CD4-positive, alpha-beta memory T cell (primary cell): ENCODE measurements around the gene HSD17B11. TPM values are rescaled to one million over a fixed set of nuclear protein-coding genes. Genes with fewer than 3 reads are reported as not detected.
"Not testable (repeated sequence)": the region's sequence is repeated elsewhere in the genome, so short reads cannot be mapped to it uniquely, and the experiment has no call there.

Source experiments
- CTCF ChIA-PET: fragments of 350-600 bp; sonication (Branson Sonifier 250); formaldehyde crosslinking; loops from one replicate; lab custom pipeline; 2021; ENCODE audit warnings: inconsistent platforms; ENCODE audit not compliant: partially characterized antibody; lab: Charles Lee
- POLR2A ChIA-PET: fragments of 350-600 bp; sonication (Branson Sonifier 250); formaldehyde crosslinking; loops from one replicate; lab custom pipeline; 2021; ENCODE audit not compliant: partially characterized antibody; lab: Charles Lee
- DNase-seq, 5 donors: peaks; one replicate each; pipeline versions ENCODE4 v3.0.0 to v3.0.0-alpha.2; 2020 to 2022; ENCODE audit warnings: mixed read lengths in 1 of 5
- H3K27ac ChIP-seq: one replicate; pipeline ENCODE4 v1.7.0; 2013; ENCODE audit warnings: low read depth, low read length
- H3K27me3 ChIP-seq: 2 replicates; pipeline ENCODE4 v1.7.0; 2013; ENCODE audit warnings: mild to moderate bottlenecking, low read length, moderate library complexity; ENCODE audit not compliant: insufficient read depth
- H3K36me3 ChIP-seq: 2 replicates; pipeline ENCODE4 v1.7.0; 2013; ENCODE audit warnings: mild to moderate bottlenecking, low read length, moderate library complexity; ENCODE audit not compliant: insufficient read depth
- H3K4me1 ChIP-seq: 2 replicates; pipeline ENCODE4 v1.7.0; 2013; ENCODE audit warnings: mild to moderate bottlenecking, low read length, moderate library complexity; ENCODE audit not compliant: insufficient read depth
- H3K4me3 ChIP-seq, 2 donors: one replicate each; pipeline ENCODE4 v1.7.0; 2013; ENCODE audit warnings: low read length in 2 of 2, mild to moderate bottlenecking in 1 of 2
- H3K9me3 ChIP-seq, 2 donors: one replicate each; pipeline ENCODE4 v1.7.0; 2013; ENCODE audit warnings: low read length in 2 of 2, control low read depth in 1 of 2; ENCODE audit not compliant: control insufficient read depth in 1 of 2
- H3K27ac Mint-ChIP-seq, 7 donors: one replicate each; pipeline ENCODE4 v1.8.0; 2020 to 2021; ENCODE audit warnings: mixed read lengths in 7 of 7, mild to moderate bottlenecking in 6 of 7, inconsistent platforms in 3 of 7, moderate library complexity in 3 of 7
- H3K27me3 Mint-ChIP-seq, 2 donors: one replicate each; pipeline ENCODE4 v1.8.0; 2020 to 2021; ENCODE audit warnings: mixed read lengths in 2 of 2
- H3K36me3 Mint-ChIP-seq, 2 donors: one replicate each; pipeline ENCODE4 v1.8.0; 2020 to 2021; ENCODE audit warnings: mixed read lengths in 2 of 2, inconsistent platforms in 1 of 2, mild to moderate bottlenecking in 1 of 2
- H3K4me1 Mint-ChIP-seq, 4 donors: one replicate each; pipeline ENCODE4 v1.8.0; 2020 to 2021; ENCODE audit warnings: mixed read lengths in 4 of 4, mild to moderate bottlenecking in 1 of 4
- H3K4me3 Mint-ChIP-seq, 8 donors: one replicate each; pipeline ENCODE4 v1.8.0; 2020 to 2021; ENCODE audit warnings: mixed read lengths in 8 of 8, mild to moderate bottlenecking in 7 of 8, moderate library complexity in 6 of 8, inconsistent platforms in 3 of 8
- H3K9me3 Mint-ChIP-seq, 8 donors: one replicate each; pipeline ENCODE4 v1.8.0; 2020 to 2021; ENCODE audit warnings: mixed read lengths in 8 of 8, mild to moderate bottlenecking in 5 of 8, inconsistent platforms in 3 of 8, moderate library complexity in 1 of 8
- intact Hi-C: fragments of 100-400 bp; cut with micrococcal nuclease; formaldehyde crosslinking; loops from one replicate; pipeline ENCODE4 v1.15.1; 2023
- polyA plus RNA-seq, 2 donors: library from polyadenylated mRNA; unstranded; fragments of 300-500 nt; fragmentation: Illumina TruSeq; gene quantifications; one replicate each; pipeline ENCODE4 v1.2.3, GENCODE V29; 2021
- total RNA-seq, 2 experiments: library from RNA; stranded (reverse); gene quantifications; one replicate each; pipeline ENCODE4 v1.2.3, GENCODE V29; 2021

The HSD17B11 gene
- total and polyA plus RNA-seq, 4 experiments from 2014 or later: 69.2 to 130 (median 69.8) TPM

DNA sequence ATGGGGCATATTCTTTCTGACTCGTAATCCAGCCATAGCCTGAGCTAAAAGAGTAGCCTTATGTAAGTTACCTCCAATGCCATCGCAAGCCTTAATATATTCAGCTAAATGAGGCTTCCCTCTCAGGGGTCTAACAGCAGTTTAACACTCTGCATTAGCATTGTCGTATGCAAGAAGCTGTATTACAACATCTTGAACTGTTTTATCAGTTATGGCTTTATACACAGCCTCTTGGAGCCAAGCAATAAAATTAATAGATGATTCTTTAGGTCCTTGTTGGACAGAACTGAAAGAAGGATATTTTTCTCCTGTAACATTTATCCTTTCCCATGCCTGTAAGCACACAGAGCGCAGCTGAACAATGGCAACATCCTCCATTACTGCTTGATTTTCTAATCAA lies 15.9 kb upstream of the HSD17B11 start:
- H3K4me1 Mint-ChIP-seq, H3K9me3 ChIP-seq, H3K36me3 ChIP-seq, H3K27ac ChIP-seq, H3K9me3 Mint-ChIP-seq, intact Hi-C loops, H3K4me3 ChIP-seq, H3K27me3 ChIP-seq, DNase-seq, H3K4me1 ChIP-seq, H3K36me3 Mint-ChIP-seq, H3K27ac Mint-ChIP-seq: not testable (repeated sequence)
- Mint-ChIP-seq H3K4me3 (peak overlapping the region in 4 of 8 donors; percentile 24 to 45 (median 28)), H3K27me3 (peaks cover 20% of the 10 kb centered on the region in 2 donors)
- CTCF ChIA-PET: interaction anchor here (0.7 to 1.7 kb wide), 4 partner anchors 14 to 1208 kb away, joined by 3 to 4 read pairs (median 4); partner anchors contain the start of gene HSD17B11
- POLR2A ChIA-PET: interaction anchor here (1.3 to 1.6 kb wide), 2 partner anchors 16 kb away, joined by 4 read pairs; partner anchors contain the start of genes HSD17B11 and NUDT9

DNA sequence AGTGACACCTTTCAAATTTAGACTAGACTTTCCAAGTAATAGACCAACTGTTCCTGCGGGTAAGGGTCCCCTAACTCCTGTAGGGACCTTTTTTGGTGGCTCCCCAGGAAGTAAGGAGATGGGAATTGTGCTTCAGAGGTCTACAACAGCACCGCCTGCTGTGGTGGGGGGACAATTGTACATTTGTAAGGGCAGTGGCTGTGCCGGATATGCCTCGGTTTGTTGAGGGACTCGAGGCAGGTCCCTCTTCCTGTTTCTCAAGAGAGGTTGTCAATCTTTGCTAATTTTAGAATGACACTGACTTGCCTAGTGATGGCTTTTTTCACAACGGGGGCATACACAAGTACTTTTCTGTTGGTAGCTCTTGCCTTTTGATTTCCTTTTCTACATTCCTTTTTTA lies 15.5 kb upstream of the HSD17B11 start:
- Mint-ChIP-seq H3K4me1 (peaks cover 6 to 10% (median 8%) of the 10 kb centered on the region in 4 donors), H3K27me3 (peaks cover 20% of the 10 kb centered on the region in 2 donors), H3K4me3 (peak overlapping the region in 6 of 8 donors; percentile 3 to 62 (median 28)), H3K27ac (no peak overlapping the region), H3K9me3 (peaks cover 0 to 2% (median 0%) of the 10 kb centered on the region in 8 donors), H3K36me3 (no peaks in the 10 kb centered on the region)
- no peak for DNase-seq
- intact Hi-C loops: no loop called here
- ChIA-PET POLR2A (interaction anchor here (1.3 to 1.6 kb wide), 2 partner anchors 15 to 16 kb away, joined by 4 read pairs; partner anchors contain the start of genes HSD17B11 and NUDT9), CTCF (interaction anchor here (0.8 to 1.4 kb wide), 2 partner anchors 15 kb away, joined by 3 to 4 read pairs; partner anchors contain the start of gene HSD17B11)
- peaks cover 6% of the 10 kb centered on the region for H3K4me1 ChIP-seq
- no peaks in the 10 kb centered on the region for H3K9me3 ChIP-seq
- no peak overlapping the region for H3K27ac ChIP-seq
- H3K4me3 ChIP-seq: no peak overlapping the region
- no peaks in the 10 kb centered on the region for H3K36me3 ChIP-seq
- no peaks in the 10 kb centered on the region for H3K27me3 ChIP-seq

DNA sequence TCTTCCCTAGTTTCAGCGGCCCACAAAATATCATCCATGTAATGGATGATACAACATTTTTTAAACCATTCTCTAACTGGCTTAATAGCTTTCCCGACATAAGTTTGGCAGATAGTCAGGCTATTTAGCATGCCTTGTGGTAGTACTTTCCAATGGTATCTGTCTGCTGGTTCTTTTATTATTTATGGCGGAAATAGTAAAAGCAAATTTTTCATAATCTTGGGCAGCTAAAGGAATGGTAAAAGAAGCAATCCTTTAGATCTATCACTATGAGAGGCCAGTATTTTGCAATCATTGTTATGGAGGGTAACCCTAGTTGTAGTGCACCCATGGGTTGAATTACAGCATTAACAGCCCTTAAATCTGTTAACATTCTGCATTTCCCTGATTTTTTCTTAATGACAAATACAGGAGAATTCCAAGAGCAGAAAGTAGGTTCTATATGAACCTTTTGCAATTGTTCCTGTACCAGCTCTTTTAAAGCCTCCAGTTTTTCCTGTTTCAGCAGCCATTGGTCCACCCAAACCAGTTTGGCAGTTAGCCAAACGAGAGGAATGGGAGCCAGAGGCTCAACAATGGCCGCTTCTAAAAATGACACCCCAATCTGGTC lies 14.3 kb upstream of the HSD17B11 start:
- Mint-ChIP-seq H3K27me3 (peaks cover 15 to 16% of the 10 kb centered on the region in 2 donors), H3K4me1 (peaks cover 6 to 10% (median 8%) of the 10 kb centered on the region in 4 donors), H3K4me3 (no peak overlapping the region), H3K36me3 (no peaks in the 10 kb centered on the region), H3K9me3 (peaks cover 0 to 3% (median 0%) of the 10 kb centered on the region in 8 donors), H3K27ac (no peak overlapping the region)
- POLR2A ChIA-PET: interaction anchor here (0.6 kb wide), 1 partner anchor 16 kb away, joined by 3 read pairs; no protein-coding TSS in a partner anchor
- Histone ChIP-seq H3K9me3 (no peaks in the 10 kb centered on the region), H3K4me1 (peaks cover 6% of the 10 kb centered on the region), H3K36me3 (no peaks in the 10 kb centered on the region), H3K27me3 (no peaks in the 10 kb centered on the region), H3K27ac (no peak overlapping the region), H3K4me3 (no peak overlapping the region)
- CTCF ChIA-PET: no interaction called here
- no peak for DNase-seq
- intact Hi-C loops: no loop called here

DNA sequence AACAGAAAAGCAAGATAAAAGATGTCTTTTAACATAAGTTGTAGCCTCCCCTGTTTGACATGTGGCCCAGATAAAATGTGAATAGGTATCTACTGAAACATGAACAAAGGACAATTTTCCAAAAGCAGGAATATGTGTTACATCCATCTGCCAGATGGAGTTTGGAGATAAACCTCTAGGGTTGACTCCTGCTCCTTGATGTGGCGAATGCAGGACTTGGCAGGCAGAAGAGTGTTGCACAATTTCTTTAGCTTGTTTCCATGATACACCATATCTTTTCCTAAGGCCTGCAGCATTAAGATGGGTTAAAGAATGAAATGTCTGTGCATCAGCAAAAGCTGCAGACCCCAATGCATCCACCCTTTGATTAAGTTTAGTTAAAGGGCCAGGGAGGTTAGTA lies 12.7 kb upstream of the HSD17B11 start:
- H3K9me3 ChIP-seq, H3K27ac Mint-ChIP-seq, H3K4me1 Mint-ChIP-seq, POLR2A ChIA-PET, H3K27me3 Mint-ChIP-seq, H3K36me3 ChIP-seq, H3K27me3 ChIP-seq, intact Hi-C loops, H3K4me3 ChIP-seq, H3K9me3 Mint-ChIP-seq, H3K4me1 ChIP-seq, DNase-seq, H3K36me3 Mint-ChIP-seq, H3K27ac ChIP-seq, H3K4me3 Mint-ChIP-seq: not testable (repeated sequence)
- CTCF ChIA-PET: interaction anchor here (1.5 kb wide), 1 partner anchor 19 kb away, joined by 3 read pairs; the partner anchor contains the start of gene NUDT9

DNA sequence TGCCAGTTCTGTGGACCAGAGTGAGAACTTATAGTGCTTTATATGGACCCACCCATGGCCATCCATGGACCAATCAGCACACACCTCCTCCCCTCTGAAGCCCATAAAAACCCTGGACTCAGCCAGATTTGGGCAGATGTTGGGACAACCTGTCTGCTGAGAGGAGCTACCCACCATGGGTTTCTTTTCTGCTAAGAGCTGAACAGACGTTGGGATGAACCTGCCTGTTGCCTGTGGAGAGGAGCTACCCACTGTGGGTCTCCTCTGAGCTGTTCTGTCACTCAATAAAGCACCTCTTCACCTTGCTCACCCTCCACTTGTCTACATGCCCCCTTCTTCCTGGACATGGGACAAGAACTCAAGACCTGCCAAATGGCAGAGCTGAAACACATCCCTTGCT lies 9.0 kb upstream of the HSD17B11 start:
- no peak overlapping the region for H3K4me3 Mint-ChIP-seq
- H3K27ac Mint-ChIP-seq: no peak overlapping the region
- no peak for DNase-seq
- intact Hi-C loops: no loop called here
- Histone ChIP-seq H3K27me3 (no peaks in the 10 kb centered on the region), H3K36me3 (no peaks in the 10 kb centered on the region), H3K27ac (no peak overlapping the region), H3K4me3 (no peak overlapping the region), H3K9me3 (no peaks in the 10 kb centered on the region), H3K4me1 (no peaks in the 10 kb centered on the region)
- H3K27me3 Mint-ChIP-seq: no peaks in the 10 kb centered on the region
- no peaks in the 10 kb centered on the region for H3K4me1 Mint-ChIP-seq
- H3K36me3 Mint-ChIP-seq: no peaks in the 10 kb centered on the region
- CTCF ChIA-PET: interaction anchor here (1.0 to 1.3 kb wide), 2 partner anchors 9 to 24 kb away, joined by 4 to 7 read pairs; partner anchors contain the start of gene HSD17B11
- H3K9me3 Mint-ChIP-seq: peaks cover 0 to 3% (median 0%) of the 10 kb centered on the region in 8 donors
- POLR2A ChIA-PET: no interaction called here

DNA sequence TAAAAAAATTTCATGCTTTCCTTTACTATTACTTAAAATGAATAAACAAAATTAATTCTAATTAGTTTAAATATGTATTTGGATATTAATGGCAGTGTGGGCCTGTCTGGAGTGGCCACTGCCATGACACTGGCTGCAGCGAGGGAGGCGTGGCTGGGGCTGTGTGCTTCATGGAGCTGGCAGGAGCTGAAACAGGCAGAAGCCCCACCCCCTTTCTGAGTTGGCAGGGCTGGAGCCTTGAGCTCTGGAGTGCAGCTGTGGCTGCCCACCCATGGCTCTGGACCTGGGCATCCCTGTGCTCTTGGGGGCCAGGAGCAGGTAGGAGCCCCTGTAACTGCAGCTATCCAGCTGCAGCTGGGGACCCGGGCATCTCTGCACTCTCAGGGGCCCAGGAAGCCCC lies 8.2 kb upstream of the HSD17B11 start:
- intact Hi-C loops: no loop called here
- Histone ChIP-seq H3K27me3 (no peaks in the 10 kb centered on the region), H3K36me3 (no peaks in the 10 kb centered on the region), H3K4me1 (no peaks in the 10 kb centered on the region), H3K9me3 (no peaks in the 10 kb centered on the region), H3K4me3 (no peak overlapping the region), H3K27ac (no peak overlapping the region)
- no peak overlapping the region for H3K27ac Mint-ChIP-seq
- H3K4me1 Mint-ChIP-seq: no peaks in the 10 kb centered on the region
- H3K4me3 Mint-ChIP-seq: no peak overlapping the region
- no peaks in the 10 kb centered on the region for H3K27me3 Mint-ChIP-seq
- peaks cover 0 to 3% (median 0%) of the 10 kb centered on the region in 8 donors for H3K9me3 Mint-ChIP-seq
- CTCF ChIA-PET: interaction anchor here (1.3 to 1.7 kb wide), 2 partner anchors 23 kb away, joined by 3 to 7 read pairs; partner anchors contain the start of gene NUDT9
- no peaks in the 10 kb centered on the region for H3K36me3 Mint-ChIP-seq
- DNase-seq: no peak
- POLR2A ChIA-PET: no interaction called here

DNA sequence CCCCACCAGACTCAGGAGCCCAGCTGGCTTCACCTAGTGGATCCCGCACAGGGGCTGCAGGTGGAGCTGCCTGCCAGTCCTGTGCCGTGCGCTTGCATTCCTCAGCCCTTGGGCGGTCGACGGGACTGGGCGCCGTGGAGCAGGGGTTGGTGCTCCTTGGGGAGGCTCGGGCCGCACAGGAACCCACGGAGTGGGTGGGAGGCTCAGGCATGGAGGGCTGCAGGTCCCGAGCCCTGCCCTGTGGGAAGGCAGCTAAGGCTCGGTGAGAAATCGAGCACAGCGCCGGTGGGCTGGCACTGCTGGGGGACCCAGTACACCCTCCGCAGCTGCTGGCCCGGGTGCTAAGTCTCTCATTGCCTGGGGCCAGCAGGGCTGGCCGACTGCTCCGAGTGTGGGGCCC lies 4.9 kb upstream of the HSD17B11 start:
- H3K27me3 Mint-ChIP-seq, H3K27me3 ChIP-seq, H3K36me3 ChIP-seq, DNase-seq, H3K4me3 Mint-ChIP-seq, POLR2A ChIA-PET, H3K27ac ChIP-seq, H3K4me1 ChIP-seq, H3K4me3 ChIP-seq, intact Hi-C loops, H3K27ac Mint-ChIP-seq, H3K9me3 ChIP-seq, H3K9me3 Mint-ChIP-seq, H3K36me3 Mint-ChIP-seq, H3K4me1 Mint-ChIP-seq: not testable (repeated sequence)
- CTCF ChIA-PET: interaction anchor here (1.7 kb wide), 1 partner anchor 20 kb away, joined by 5 read pairs; no protein-coding TSS in a partner anchor
